Measurements from ENCODE around the gene AGAP1.
"Not testable (repeated sequence)": the region's sequence is repeated elsewhere in the genome, so short reads cannot be mapped to it uniquely, and the experiment has no call there.

AGAP1 gene

GRCh38 chr2:236122236-236122635 lies 628.4 kb downstream of the AGAP1 start:
- DNase-seq: no peak

- DNase-seq: no peak
Observed at GRCh38 chr2:236123716-236124115, 629.9 kb downstream of the AGAP1 start.

GRCh38 chr2:236124182-236124893 lies 630.5 kb downstream of the AGAP1 start:
- DNase-seq: no peak

GRCh38 chr2:236125541-236125940 lies 631.7 kb downstream of the AGAP1 start:
- no peak for DNase-seq

- DNase-seq: no peak
Observed at GRCh38 chr2:236127010-236127409, 633.2 kb downstream of the AGAP1 start.

GRCh38 chr2:236128321-236128720 lies 634.5 kb downstream of the AGAP1 start:
- DNase-seq: no peak

GRCh38 chr2:236129935-236130334 lies 636.1 kb downstream of the AGAP1 start:
- no peak for DNase-seq

GRCh38 chr2:236130349-236130998 lies 636.6 kb downstream of the AGAP1 start:
- no peak for DNase-seq

- no peak for DNase-seq
Observed at GRCh38 chr2:236131073-236131692, 637.3 kb downstream of the AGAP1 start.

- no peak for DNase-seq
Observed at GRCh38 chr2:236133410-236134012, 639.7 kb downstream of the AGAP1 start.

GRCh38 chr2:236136538-236136937 lies 642.7 kb downstream of the AGAP1 start:
- no peak for DNase-seq

- DNase-seq: no peak
Observed at GRCh38 chr2:236137066-236137465, 643.2 kb downstream of the AGAP1 start.

- not testable (repeated sequence) for DNase-seq
Observed at GRCh38 chr2:236141616-236142015, 647.8 kb downstream of the AGAP1 start.

- no peak for DNase-seq
Observed at GRCh38 chr2:236143811-236144210, 650.0 kb downstream of the AGAP1 start.

GRCh38 chr2:236146436-236146835 lies 652.6 kb downstream of the AGAP1 start:
- no peak for DNase-seq

- DNase-seq: no peak
Observed at GRCh38 chr2:236155406-236155805, 661.6 kb downstream of the AGAP1 start.

- no peak for DNase-seq
Observed at GRCh38 chr2:236156095-236156859, 662.4 kb downstream of the AGAP1 start.

GRCh38 chr2:236156860-236157194 lies 663.0 kb downstream of the AGAP1 start:
- no peak for DNase-seq

GRCh38 chr2:236157366-236157765 lies 663.5 kb downstream of the AGAP1 start:
- DNase-seq: no peak

- no peak for DNase-seq
Observed at GRCh38 chr2:236157815-236158498, 664.1 kb downstream of the AGAP1 start.

GRCh38 chr2:236158969-236159777 lies 665.3 kb downstream of the AGAP1 start:
- no peak for DNase-seq

GRCh38 chr2:236159778-236160170 lies 665.9 kb downstream of the AGAP1 start:
- no peak for DNase-seq
